Effector memory CD8-positive, alpha-beta T cell (primary cell): ENCODE results near the gene CEP152.

Experiments
- ATAC-seq: fragments of 150-1000 bp; cut with Tn5 transposase; replicated peaks from 2 replicates; pipeline ENCODE4 v1.10.0; 2021; ENCODE audit warnings: mild to moderate bottlenecking, moderate library complexity
- DNase-seq, 3 experiments: peaks; one replicate each; pipeline ENCODE4 v3.0.0; 2021
- H3K27ac Mint-ChIP-seq, 2 donors: one replicate each; pipeline ENCODE4 v1.8.0; 2022; ENCODE audit warnings: mild to moderate bottlenecking in 2 of 2, mixed read lengths in 2 of 2, moderate library complexity in 2 of 2
- H3K27me3 Mint-ChIP-seq, 2 donors: one replicate each; pipeline ENCODE4 v1.8.0; 2022; ENCODE audit warnings: mixed read lengths in 2 of 2
- H3K36me3 Mint-ChIP-seq: one replicate; pipeline ENCODE4 v1.8.0; 2022; ENCODE audit warnings: mild to moderate bottlenecking, moderate library complexity, mixed read lengths; ENCODE audit not compliant: insufficient read depth
- H3K4me1 Mint-ChIP-seq, 2 donors: one replicate each; pipeline ENCODE4 v1.8.0; 2022; ENCODE audit warnings: low read depth in 2 of 2, mixed read lengths in 2 of 2
- H3K4me3 Mint-ChIP-seq, 2 donors: one replicate each; pipeline ENCODE4 v1.8.0; 2022; ENCODE audit warnings: mild to moderate bottlenecking in 2 of 2, mixed read lengths in 2 of 2, moderate library complexity in 2 of 2
- H3K9me3 Mint-ChIP-seq, 2 donors: one replicate each; pipeline ENCODE4 v1.8.0; 2022; ENCODE audit warnings: mixed read lengths in 2 of 2

Gene CEP152

GRCh38 chr15:48730506-48730905 lies 80.4 kb downstream of the CEP152 start:
- Mint-ChIP-seq H3K27ac (no peak overlapping the region), H3K4me3 (no peak overlapping the region), H3K36me3 (no peaks in the 10 kb centered on the region), H3K27me3 (no peaks in the 10 kb centered on the region), H3K9me3 (no peaks in the 10 kb centered on the region), H3K4me1 (no peaks in the 10 kb centered on the region)
- ATAC-seq = no peak
- DNase-seq = no peak

DNA sequence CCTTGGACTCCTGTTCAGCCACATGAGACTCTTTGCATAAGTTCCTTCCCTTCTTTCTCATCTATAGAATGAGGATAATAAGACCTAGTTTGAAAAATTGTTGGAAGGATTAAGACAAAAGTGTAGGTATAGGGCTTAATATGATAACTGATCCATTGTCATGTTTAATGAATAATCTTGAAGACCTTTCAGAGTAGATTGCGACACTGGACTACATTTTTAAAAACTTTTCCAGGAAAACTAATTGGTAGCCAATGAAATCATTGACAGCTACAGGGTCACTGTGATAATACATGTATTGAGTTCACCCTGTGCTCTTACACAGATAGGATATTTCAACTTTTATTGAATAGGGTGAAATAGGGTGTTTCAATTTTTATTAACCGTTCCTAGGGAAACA lies 86.9 kb downstream of the CEP152 start:
- no peak overlapping the region for H3K27ac Mint-ChIP-seq
- H3K9me3 Mint-ChIP-seq = no peaks in the 10 kb centered on the region
- no peak overlapping the region for H3K4me3 Mint-ChIP-seq
- no peaks in the 10 kb centered on the region for H3K27me3 Mint-ChIP-seq
- ATAC-seq = no peak
- no peak for DNase-seq
- H3K4me1 Mint-ChIP-seq = no peaks in the 10 kb centered on the region
- H3K36me3 Mint-ChIP-seq = no peaks in the 10 kb centered on the region

- DNase-seq (no peak), ATAC-seq (no peak)
- H3K4me3 Mint-ChIP-seq = no peak overlapping the region
- H3K4me1 Mint-ChIP-seq = no peaks in the 10 kb centered on the region
- no peak overlapping the region for H3K27ac Mint-ChIP-seq
- H3K27me3 Mint-ChIP-seq = no peaks in the 10 kb centered on the region
- no peaks in the 10 kb centered on the region for H3K36me3 Mint-ChIP-seq
- no peaks in the 10 kb centered on the region for H3K9me3 Mint-ChIP-seq
Observed at GRCh38 chr15:48722764-48723661, 87.9 kb downstream of the CEP152 start.

DNA sequence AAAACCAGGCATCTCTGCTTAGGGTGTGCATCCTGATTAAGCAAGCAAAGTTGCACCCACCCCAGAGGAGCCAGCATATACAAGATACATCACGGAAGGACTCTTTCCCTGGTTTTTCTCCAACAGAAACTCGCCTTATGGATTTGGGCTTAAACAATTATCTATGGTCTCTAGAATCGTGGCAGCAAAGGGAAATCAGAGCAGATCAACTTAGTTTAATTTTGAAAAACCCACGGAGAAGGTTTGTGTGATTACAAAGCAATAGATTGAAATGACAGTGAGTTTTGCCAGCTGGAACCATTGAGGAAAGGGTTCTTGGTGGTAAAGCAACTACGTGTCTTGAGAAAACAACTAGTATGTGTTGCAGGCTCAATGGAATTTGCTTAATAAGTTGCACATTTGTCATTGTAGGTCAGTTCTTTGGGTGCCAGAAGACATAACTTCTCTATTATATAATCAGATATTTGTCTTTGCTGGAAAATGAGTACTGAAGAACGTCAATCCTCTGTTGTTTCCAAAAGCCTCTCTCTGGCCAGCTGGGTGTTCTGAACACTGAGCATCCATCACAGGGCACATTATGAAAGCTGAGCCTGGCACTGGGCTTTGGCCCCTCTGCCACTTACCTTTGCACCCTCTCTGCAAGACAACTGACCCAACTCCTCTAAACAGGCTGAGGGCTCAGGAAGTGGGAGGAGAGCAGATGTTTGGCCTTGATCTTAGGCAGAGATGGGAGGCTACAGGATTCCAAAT lies 89.6 kb downstream of the CEP152 start:
- no peaks in the 10 kb centered on the region for H3K4me1 Mint-ChIP-seq
- no peaks in the 10 kb centered on the region for H3K36me3 Mint-ChIP-seq
- H3K4me3 Mint-ChIP-seq = no peak overlapping the region
- ATAC-seq = no peak
- peaks cover 0 to 2% of the 10 kb centered on the region in 2 donors for H3K9me3 Mint-ChIP-seq
- no peaks in the 10 kb centered on the region for H3K27me3 Mint-ChIP-seq
- DNase-seq = no peak
- no peak overlapping the region for H3K27ac Mint-ChIP-seq

- peaks cover 2% of the 10 kb centered on the region for H3K36me3 Mint-ChIP-seq
- H3K4me3 Mint-ChIP-seq = no peak overlapping the region
- no peak for ATAC-seq
- H3K27ac Mint-ChIP-seq = no peak overlapping the region
- H3K27me3 Mint-ChIP-seq = no peaks in the 10 kb centered on the region
- H3K9me3 Mint-ChIP-seq = peaks cover 0 to 2% of the 10 kb centered on the region in 2 donors
- no peak for DNase-seq
- no peaks in the 10 kb centered on the region for H3K4me1 Mint-ChIP-seq
Observed at GRCh38 chr15:48720646-48721045, 90.2 kb downstream of the CEP152 start.

DNA sequence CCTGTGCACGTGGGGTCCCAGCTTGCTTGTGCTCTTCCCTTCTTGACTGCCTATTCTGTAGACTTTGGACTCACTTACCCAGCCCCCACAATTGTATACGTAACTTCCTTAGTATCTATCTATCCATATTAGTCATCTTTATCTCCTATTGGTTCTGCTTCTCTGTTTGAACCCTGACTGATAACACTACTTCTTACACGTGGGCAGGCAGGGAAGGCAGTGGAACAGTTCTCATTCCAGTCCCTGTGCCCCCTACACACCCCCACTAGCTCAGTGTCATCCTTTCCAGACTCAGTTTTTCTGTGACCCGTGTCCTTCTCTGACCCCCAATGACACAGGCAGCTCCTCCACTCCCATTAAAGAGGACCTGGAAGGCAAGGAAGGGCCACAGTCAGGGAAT lies 91.2 kb downstream of the CEP152 start:
- no peak for DNase-seq
- ATAC-seq = no peak
- Mint-ChIP-seq H3K36me3 (peaks cover 3% of the 10 kb centered on the region), H3K27ac (no peak overlapping the region), H3K4me3 (no peak overlapping the region), H3K4me1 (no peaks in the 10 kb centered on the region), H3K27me3 (no peaks in the 10 kb centered on the region), H3K9me3 (peaks cover 0 to 2% of the 10 kb centered on the region in 2 donors)

GRCh38 chr15:48718646-48719045 lies 92.2 kb downstream of the CEP152 start:
- no peak for DNase-seq
- H3K4me1 Mint-ChIP-seq = no peaks in the 10 kb centered on the region
- H3K4me3 Mint-ChIP-seq = no peak overlapping the region
- no peak overlapping the region for H3K27ac Mint-ChIP-seq
- H3K27me3 Mint-ChIP-seq = no peaks in the 10 kb centered on the region
- H3K36me3 Mint-ChIP-seq = peaks cover 3% of the 10 kb centered on the region
- H3K9me3 Mint-ChIP-seq = peaks cover 0 to 2% of the 10 kb centered on the region in 2 donors
- no peak for ATAC-seq

DNA sequence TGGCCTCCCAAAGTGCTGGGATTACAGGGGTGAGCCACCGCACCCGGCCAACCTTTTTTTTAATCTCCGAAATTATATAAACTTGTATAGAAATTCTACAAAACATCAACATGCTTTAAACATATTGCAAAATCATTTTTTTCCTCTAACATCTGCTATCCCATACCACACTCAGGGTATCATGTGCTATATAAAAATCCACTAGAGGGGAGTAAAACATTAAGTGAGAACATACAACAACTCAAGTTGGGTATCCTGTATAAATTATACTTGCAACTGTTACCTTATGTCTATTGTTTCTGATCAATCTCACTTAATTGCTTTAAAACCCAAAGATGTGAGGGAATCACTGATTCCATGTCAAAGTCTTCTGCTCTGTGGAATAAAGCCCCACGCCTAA lies 93.4 kb downstream of the CEP152 start:
- Mint-ChIP-seq H3K4me1 (no peaks in the 10 kb centered on the region), H3K4me3 (no peak overlapping the region), H3K9me3 (peaks cover 0 to 2% of the 10 kb centered on the region in 2 donors), H3K36me3 (peaks cover 3% of the 10 kb centered on the region), H3K27ac (no peak overlapping the region), H3K27me3 (no peaks in the 10 kb centered on the region)
- ATAC-seq (no peak), DNase-seq (no peak)

- DNase-seq = no peak
- Mint-ChIP-seq H3K36me3 (peaks cover 3% of the 10 kb centered on the region), H3K4me3 (no peak overlapping the region), H3K27me3 (no peaks in the 10 kb centered on the region), H3K9me3 (peaks cover 0 to 2% of the 10 kb centered on the region in 2 donors), H3K4me1 (no peaks in the 10 kb centered on the region), H3K27ac (no peak overlapping the region)
- ATAC-seq = no peak
Observed at GRCh38 chr15:48712546-48712945, 98.3 kb downstream of the CEP152 start.

DNA sequence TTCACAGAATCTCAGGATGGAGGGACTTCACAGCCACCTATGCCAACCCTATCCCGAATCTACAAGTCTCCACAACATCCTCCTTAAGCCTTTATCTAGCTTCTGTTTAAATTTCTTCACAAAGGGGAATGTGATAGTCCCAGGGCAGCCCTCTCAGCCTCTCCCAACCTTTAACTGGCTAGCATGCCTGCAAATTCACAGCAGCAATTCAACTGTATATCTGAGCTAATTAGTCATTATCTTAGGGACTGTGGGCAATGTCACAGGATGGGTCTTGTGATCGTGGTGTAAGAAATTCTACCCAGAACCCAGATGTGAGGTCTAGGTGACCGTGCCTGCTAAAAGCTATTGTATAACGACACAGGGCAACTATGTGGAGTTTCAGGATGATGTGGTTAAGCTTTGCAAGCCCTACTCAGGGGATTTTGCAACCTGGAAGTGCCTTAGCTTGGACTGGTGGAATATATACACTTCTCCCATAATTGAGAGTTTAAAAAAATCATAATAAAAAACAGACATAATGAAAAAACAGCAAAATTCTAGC lies 99.8 kb downstream of the CEP152 start:
- peaks cover 3% of the 10 kb centered on the region for H3K36me3 Mint-ChIP-seq
- H3K27ac Mint-ChIP-seq = no peak overlapping the region
- H3K9me3 Mint-ChIP-seq = peaks cover 2 to 6% of the 10 kb centered on the region in 2 donors
- DNase-seq (no peak), ATAC-seq (no peak)
- no peak overlapping the region for H3K4me3 Mint-ChIP-seq
- no peaks in the 10 kb centered on the region for H3K4me1 Mint-ChIP-seq
- H3K27me3 Mint-ChIP-seq = no peaks in the 10 kb centered on the region

DNA sequence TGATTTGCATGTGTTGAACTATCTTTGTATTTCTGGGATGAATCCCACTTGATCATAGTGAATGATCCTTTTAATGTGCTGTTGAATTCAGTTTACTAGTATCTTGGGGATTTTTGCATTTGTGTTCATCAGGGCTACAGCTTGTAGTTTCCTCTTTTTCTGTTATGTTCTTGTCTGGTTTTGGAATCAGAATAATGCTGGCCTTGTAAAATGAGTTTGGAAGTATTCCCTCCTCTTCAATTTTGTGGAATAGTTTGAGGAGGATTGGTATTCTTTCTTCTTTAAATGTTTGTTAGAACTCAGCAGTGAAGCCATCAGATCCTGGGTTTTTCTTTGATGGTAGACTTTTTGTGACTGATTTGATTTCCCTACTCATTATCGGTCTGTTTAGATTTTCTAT lies 102.2 kb downstream of the CEP152 start:
- H3K27me3 Mint-ChIP-seq = no peaks in the 10 kb centered on the region
- ATAC-seq (no peak), DNase-seq (no peak)
- H3K4me1 Mint-ChIP-seq = no peaks in the 10 kb centered on the region
- peaks cover 3 to 11% of the 10 kb centered on the region in 2 donors for H3K9me3 Mint-ChIP-seq
- no peaks in the 10 kb centered on the region for H3K36me3 Mint-ChIP-seq
- no peak overlapping the region for H3K27ac Mint-ChIP-seq
- no peak overlapping the region for H3K4me3 Mint-ChIP-seq

- no peak for DNase-seq
- Mint-ChIP-seq H3K4me3 (no peak overlapping the region), H3K27me3 (no peaks in the 10 kb centered on the region), H3K9me3 (peaks cover 3 to 11% of the 10 kb centered on the region in 2 donors), H3K36me3 (no peaks in the 10 kb centered on the region), H3K4me1 (no peaks in the 10 kb centered on the region), H3K27ac (no peak overlapping the region)
- no peak for ATAC-seq
Observed at GRCh38 chr15:48705381-48705780, 105.5 kb downstream of the CEP152 start.

GRCh38 chr15:48703544-48703943 lies 107.3 kb downstream of the CEP152 start:
- no peaks in the 10 kb centered on the region for H3K36me3 Mint-ChIP-seq
- no peak overlapping the region for H3K4me3 Mint-ChIP-seq
- DNase-seq (no peak), ATAC-seq (no peak)
- H3K27ac Mint-ChIP-seq = no peak overlapping the region
- H3K9me3 Mint-ChIP-seq = peaks cover 3 to 11% of the 10 kb centered on the region in 2 donors
- no peaks in the 10 kb centered on the region for H3K27me3 Mint-ChIP-seq
- H3K4me1 Mint-ChIP-seq = no peaks in the 10 kb centered on the region
